HG03039 (cell line): ENCODE results near the gene PRXL2A.
"Not testable (repeated sequence)": the region's sequence is repeated elsewhere in the genome, so short reads cannot be mapped to it uniquely, and the experiment has no call there.

Source experiments
- ATAC-seq: cut with Tn5 transposase; IDR thresholded peaks from one replicate; pipeline ENCODE4 v1.9.1; 2021; ENCODE audit warnings: mild to moderate bottlenecking, moderate library complexity; ENCODE audit not compliant: unreplicated experiment

The PRXL2A gene

GRCh38 chr10:80410578-80411145 is 2.3 kb downstream of the PRXL2A start:
- ATAC-seq, result no peak

GRCh38 chr10:80411267-80411668 is 2.9 kb downstream of the PRXL2A start:
- no peak for ATAC-seq

GRCh38 chr10:80411681-80412220 is 3.4 kb downstream of the PRXL2A start:
- ATAC-seq, result no peak

- no peak for ATAC-seq
Measured at GRCh38 chr10:80412486-80412885, 4.1 kb downstream of the PRXL2A start.

GRCh38 chr10:80413271-80413996 is 5.1 kb downstream of the PRXL2A start:
- no peak for ATAC-seq

- ATAC-seq, result no peak
Measured at GRCh38 chr10:80414142-80414895, 6.0 kb downstream of the PRXL2A start.

- no peak for ATAC-seq
Measured at GRCh38 chr10:80415734-80416478, 7.6 kb downstream of the PRXL2A start.

- ATAC-seq, result no peak
Measured at GRCh38 chr10:80416479-80417098, 8.2 kb downstream of the PRXL2A start.

GRCh38 chr10:80417256-80417655 is 8.9 kb downstream of the PRXL2A start:
- ATAC-seq, result not testable (repeated sequence)

GRCh38 chr10:80421050-80421706 is 12.8 kb downstream of the PRXL2A start:
- peak; percentile 13 for ATAC-seq

- ATAC-seq, result peak; percentile 80
Measured at GRCh38 chr10:80421707-80422536, 13.6 kb downstream of the PRXL2A start.

- no peak for ATAC-seq
Measured at GRCh38 chr10:80425901-80426300, 17.6 kb downstream of the PRXL2A start.

GRCh38 chr10:80427541-80427940 is 19.2 kb downstream of the PRXL2A start:
- ATAC-seq, result no peak

GRCh38 chr10:80429521-80429973 is 21.2 kb downstream of the PRXL2A start:
- no peak for ATAC-seq

- ATAC-seq, result no peak
Measured at GRCh38 chr10:80433134-80433533, 24.8 kb downstream of the PRXL2A start.

- ATAC-seq, result no peak
Measured at GRCh38 chr10:80436446-80437098, 28.2 kb downstream of the PRXL2A start.

GRCh38 chr10:80437227-80437626 is 28.9 kb downstream of the PRXL2A start:
- ATAC-seq, result no peak

GRCh38 chr10:80441831-80442230 is 33.5 kb downstream of the PRXL2A start:
- no peak for ATAC-seq

- no peak for ATAC-seq
Measured at GRCh38 chr10:80442879-80443278, 34.5 kb downstream of the PRXL2A start.
